ENCODE results near the gene GALNT6.
A peak's percentile ranks its signal among the peaks of the same experiment; 100 is the strongest.

GALNT6 gene, protein sequence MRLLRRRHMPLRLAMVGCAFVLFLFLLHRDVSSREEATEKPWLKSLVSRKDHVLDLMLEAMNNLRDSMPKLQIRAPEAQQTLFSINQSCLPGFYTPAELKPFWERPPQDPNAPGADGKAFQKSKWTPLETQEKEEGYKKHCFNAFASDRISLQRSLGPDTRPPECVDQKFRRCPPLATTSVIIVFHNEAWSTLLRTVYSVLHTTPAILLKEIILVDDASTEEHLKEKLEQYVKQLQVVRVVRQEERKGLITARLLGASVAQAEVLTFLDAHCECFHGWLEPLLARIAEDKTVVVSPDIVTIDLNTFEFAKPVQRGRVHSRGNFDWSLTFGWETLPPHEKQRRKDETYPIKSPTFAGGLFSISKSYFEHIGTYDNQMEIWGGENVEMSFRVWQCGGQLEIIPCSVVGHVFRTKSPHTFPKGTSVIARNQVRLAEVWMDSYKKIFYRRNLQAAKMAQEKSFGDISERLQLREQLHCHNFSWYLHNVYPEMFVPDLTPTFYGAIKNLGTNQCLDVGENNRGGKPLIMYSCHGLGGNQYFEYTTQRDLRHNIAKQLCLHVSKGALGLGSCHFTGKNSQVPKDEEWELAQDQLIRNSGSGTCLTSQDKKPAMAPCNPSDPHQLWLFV

DNA sequence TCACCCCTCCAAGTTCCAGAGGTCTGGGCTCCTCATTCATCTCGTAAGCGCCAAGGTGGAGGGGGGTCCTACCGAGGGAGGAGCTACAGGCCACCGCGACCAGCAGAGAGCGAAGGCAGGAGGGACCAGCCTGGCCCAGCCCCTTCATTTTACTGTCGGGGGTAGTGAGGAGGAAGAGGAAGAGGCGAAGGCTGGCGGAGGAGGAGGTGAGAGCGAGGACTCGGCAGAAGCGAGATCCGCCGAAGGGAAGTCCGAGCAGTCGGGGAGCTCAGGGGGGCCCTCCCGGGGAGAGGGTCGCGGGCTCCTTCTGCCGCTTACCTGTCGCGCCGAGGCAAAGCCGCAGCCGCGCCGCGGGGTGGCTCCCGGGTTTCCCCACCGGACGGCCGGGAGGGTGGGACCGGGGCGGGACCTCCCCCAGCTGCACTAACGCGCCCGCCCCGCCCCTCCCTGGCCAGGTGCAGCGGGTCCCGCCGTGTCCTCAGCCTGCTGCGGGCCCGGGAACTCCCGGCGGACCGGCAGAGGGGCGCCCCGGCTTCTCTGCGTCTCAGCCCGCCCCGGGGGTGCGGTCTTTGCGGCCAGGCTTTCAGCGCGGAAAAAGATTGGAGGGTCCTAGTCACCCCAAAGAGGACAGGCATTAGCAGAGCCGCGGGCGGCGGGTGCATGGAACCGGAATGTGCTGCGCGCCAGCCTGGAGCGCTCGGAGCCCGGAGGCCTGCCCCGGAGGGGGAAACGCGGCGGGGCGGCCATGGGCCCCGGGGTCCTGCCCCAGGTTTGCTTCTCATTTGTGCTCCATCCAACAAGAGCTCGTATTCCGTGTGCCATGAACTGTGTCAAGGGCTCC is at the start of gene GALNT6:
Gene GALNT6 (minus strand): TSS at position 124 of the 841 bp plus-strand sequence. CDS start 11,625 bp downstream, outside the sequence.
- peaks cover 3% of the 10 kb centered on the region for H3K36me3 Mint-ChIP-seq
- CTCF ChIA-PET, result interaction anchor here (0.7 kb wide), 1 partner anchor 29 kb away, joined by 3 read pairs; no protein-coding TSS in a partner anchor
- DNase-seq, result peak; percentile 80
- peak within 1 kb of the TSS; percentile 78 for H3K27ac Mint-ChIP-seq
- peaks cover 79% of the 10 kb centered on the region for H3K4me1 Mint-ChIP-seq
- H3K9me3 Mint-ChIP-seq, result no peaks in the 10 kb centered on the region
- H3K27me3 Mint-ChIP-seq, result peaks cover 17% of the 10 kb centered on the region
- peak within 1 kb of the TSS; percentile 90 for H3K4me3 Mint-ChIP-seq

DNA sequence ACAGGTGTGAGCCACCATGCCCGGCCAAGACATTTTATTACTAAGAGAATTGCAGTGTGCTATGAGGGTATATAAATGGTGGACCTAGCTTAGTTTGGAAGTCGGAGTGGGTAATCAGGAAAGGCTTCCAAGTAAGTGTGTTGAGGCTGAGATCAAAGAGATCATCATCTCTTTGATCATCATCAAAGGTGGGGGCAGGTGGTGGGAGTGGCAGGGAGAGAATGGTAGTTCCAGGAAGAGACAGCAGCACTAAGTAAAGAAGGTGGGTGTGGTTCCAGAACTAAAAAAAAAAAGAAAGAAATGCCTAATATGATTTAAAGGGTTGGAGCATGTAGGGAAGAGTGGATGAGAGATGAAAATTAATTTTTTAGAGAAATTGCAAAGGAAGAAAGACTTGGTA is 48.1 kb upstream of the GALNT6 start:
- peaks cover 4% of the 10 kb centered on the region for H3K27me3 Mint-ChIP-seq
- DNase-seq, result peak; percentile 53
- peak overlapping the region; percentile 78 for H3K27ac Mint-ChIP-seq
- CTCF ChIA-PET, result interaction anchor here (1.7 to 4.0 kb wide), 2 partner anchors 12 to 92 kb away, joined by 5 to 10 read pairs; no protein-coding TSS in a partner anchor
- peaks cover 15% of the 10 kb centered on the region for H3K36me3 Mint-ChIP-seq
- H3K4me1 Mint-ChIP-seq, result peaks cover 53% of the 10 kb centered on the region
- peak overlapping the region; percentile 39 for H3K4me3 Mint-ChIP-seq
- peaks cover 3% of the 10 kb centered on the region for H3K9me3 Mint-ChIP-seq

DNA sequence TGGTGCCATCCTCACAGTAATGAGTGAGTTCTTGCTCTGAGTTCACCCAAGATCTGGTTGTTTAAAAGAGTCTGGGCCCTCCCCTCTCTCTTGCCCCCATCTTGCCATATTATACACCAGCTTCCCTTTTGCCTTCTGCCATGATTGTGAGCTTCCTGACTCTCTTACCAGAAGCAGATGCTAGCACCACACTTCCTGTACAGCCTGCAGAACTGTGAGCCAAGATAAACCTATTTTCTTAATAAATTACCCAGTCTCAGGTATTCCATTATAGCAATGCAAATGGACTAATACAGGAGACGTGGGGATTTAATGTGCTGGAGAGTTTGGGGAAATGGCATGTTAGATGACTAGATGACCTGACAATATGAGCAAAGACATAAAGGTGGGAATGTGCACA is 46.2 kb upstream of the GALNT6 start:
- DNase-seq, result no peak
- Mint-ChIP-seq H3K27ac (peak overlapping the region; percentile 28), H3K4me3 (no peak overlapping the region), H3K4me1 (peaks cover 67% of the 10 kb centered on the region), H3K36me3 (peaks cover 15% of the 10 kb centered on the region), H3K9me3 (peaks cover 3% of the 10 kb centered on the region), H3K27me3 (peaks cover 12% of the 10 kb centered on the region)
- CTCF ChIA-PET, result interaction anchor here (1.1 to 1.3 kb wide), 3 partner anchors 13 to 47 kb away, joined by 3 read pairs; partner anchors contain the start of gene SLC4A8

DNA sequence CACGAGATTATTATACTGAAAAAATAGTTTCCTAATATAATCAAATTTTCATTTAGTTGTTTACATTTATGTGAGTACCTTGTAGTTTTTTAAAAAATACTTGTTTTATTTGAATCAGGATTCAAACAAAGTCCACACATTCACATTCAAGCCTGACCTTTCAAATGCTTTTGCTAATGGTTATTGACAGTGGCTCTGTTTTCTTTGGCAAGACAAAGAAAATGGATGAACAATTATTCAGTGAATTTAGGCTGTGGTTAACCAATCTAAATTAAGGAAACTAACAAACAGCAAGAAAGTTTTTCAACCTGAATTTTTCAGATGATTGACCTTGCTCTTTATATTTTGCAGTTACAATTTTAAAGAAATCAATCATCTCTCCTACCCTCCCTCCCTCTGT is 43.1 kb upstream of the GALNT6 start:
- Mint-ChIP-seq H3K27me3 (peaks cover 24% of the 10 kb centered on the region), H3K4me1 (peaks cover 42% of the 10 kb centered on the region), H3K4me3 (no peak overlapping the region), H3K27ac (no peak overlapping the region), H3K9me3 (no peaks in the 10 kb centered on the region), H3K36me3 (peaks cover 7% of the 10 kb centered on the region)
- no peak for DNase-seq
- CTCF ChIA-PET, result no interaction called here

DNA sequence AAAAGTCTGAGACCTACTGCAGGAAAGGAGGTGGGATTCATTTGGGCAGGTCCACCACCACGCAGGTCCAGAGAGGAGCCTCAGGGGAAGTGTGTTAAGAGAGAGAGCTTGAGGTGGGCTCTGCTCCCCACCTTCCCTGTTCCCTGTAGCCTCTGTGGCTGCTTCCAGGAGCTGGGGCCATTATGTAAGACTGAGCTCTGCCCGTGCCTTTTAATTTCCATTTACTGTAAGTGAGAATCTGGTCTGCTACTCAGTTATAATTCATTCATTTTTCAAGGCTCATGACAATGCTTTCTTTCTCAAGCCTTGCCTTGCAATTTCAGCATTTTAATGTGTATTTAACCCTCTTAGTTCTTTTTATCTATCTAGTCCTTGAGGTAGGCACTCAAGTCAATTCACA is 41.7 kb upstream of the GALNT6 start:
- Mint-ChIP-seq H3K27ac (no peak overlapping the region), H3K4me3 (no peak overlapping the region), H3K27me3 (peaks cover 24% of the 10 kb centered on the region), H3K4me1 (peaks cover 30% of the 10 kb centered on the region), H3K9me3 (no peaks in the 10 kb centered on the region), H3K36me3 (peaks cover 7% of the 10 kb centered on the region)
- DNase-seq, result no peak
- CTCF ChIA-PET, result no interaction called here

DNA sequence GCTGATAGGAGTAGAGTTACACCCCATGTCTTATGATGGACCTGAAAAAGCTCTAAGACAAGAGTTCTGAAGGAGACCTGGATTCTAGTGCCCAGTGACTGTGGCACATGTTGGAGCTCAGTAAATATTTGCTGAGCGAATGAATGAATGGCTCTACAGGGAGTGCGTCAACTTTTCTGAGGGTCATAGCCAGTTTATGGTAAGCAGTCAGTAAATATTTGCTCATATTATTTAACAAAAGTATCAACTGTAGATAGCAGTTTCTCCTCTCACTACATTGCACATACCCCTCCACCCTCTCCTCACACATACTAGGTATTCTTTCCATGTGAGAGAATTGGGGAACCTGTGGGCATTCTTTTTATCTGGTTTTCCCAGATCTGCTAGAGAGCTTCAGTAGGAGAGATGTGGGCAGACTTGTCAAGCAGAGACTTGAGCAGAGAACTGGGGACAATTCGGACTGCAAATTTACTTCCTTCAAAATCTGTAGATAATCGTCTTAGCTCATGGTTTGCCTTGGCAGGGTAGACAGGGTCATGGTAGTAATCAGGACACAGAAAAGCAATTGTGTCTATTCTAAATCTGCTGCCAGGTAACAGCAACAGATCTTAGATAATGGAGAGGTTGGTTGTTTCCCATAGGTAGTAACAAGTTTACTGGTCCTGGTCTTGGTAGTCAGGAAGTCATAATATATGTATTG is 39.1 kb upstream of the GALNT6 start:
- peaks cover 3% of the 10 kb centered on the region for H3K36me3 Mint-ChIP-seq
- peaks cover 27% of the 10 kb centered on the region for H3K27me3 Mint-ChIP-seq
- H3K9me3 Mint-ChIP-seq, result no peaks in the 10 kb centered on the region
- no peak overlapping the region for H3K4me3 Mint-ChIP-seq
- H3K4me1 Mint-ChIP-seq, result peaks cover 43% of the 10 kb centered on the region
- H3K27ac Mint-ChIP-seq, result no peak overlapping the region
- no peak for DNase-seq
- CTCF ChIA-PET, result interaction anchor here (0.6 to 13.9 kb wide), 5 partner anchors 9 to 394 kb away, joined by 3 to 199 read pairs (median 4); no protein-coding TSS in a partner anchor

DNA sequence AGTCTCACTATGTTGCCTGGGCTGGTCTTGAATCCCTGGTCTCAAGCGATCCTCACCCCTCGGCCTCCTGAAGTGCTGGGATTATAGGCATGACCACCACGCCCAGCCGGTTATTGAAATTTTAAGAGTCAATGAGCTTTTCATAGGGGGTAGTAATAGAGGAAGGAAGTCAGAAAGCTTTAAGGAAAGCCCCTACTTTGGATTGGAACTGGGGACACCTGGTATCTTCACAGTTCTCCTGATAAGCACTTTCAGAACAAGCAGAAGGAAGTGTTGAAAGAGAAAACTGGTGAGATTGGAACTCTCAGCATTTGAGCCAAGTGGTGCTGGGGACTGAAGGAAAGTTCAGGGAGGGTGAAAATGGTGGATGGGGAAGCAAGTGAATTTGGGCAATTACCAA is 38.5 kb upstream of the GALNT6 start:
- Mint-ChIP-seq H3K4me3 (no peak overlapping the region), H3K27ac (no peak overlapping the region), H3K36me3 (peaks cover 3% of the 10 kb centered on the region), H3K4me1 (peaks cover 45% of the 10 kb centered on the region), H3K27me3 (peaks cover 33% of the 10 kb centered on the region), H3K9me3 (no peaks in the 10 kb centered on the region)
- DNase-seq, result no peak
- CTCF ChIA-PET, result interaction anchor here (0.6 to 13.9 kb wide), 4 partner anchors 10 to 395 kb away, joined by 3 to 199 read pairs (median 4); no protein-coding TSS in a partner anchor

DNA sequence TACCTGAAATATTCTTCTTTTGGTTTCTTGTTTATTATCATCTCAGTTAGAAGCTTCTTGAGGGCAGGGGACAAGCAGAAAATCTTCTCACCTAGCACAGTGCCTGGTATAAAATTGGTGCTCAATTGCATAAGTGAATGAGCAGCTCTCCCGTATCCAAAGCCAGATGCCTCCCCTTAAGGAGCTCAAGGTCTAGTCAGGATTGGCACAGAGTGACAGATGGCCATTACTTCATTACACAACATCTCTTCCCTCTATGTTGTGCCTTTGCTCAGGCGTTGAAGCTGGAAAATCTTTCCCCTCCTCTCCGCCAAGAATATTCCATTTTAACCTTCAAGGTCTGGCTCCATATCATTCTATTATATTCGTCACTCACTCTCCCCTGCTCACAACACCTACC is 37.0 kb upstream of the GALNT6 start:
- Mint-ChIP-seq H3K27me3 (peaks cover 37% of the 10 kb centered on the region), H3K36me3 (peaks cover 3% of the 10 kb centered on the region), H3K9me3 (no peaks in the 10 kb centered on the region), H3K4me1 (peaks cover 44% of the 10 kb centered on the region), H3K4me3 (no peak overlapping the region), H3K27ac (no peak overlapping the region)
- CTCF ChIA-PET, result interaction anchor here (1.4 to 13.9 kb wide), 3 partner anchors 11 to 104 kb away, joined by 3 to 199 read pairs (median 4); no protein-coding TSS in a partner anchor
- no peak for DNase-seq

DNA sequence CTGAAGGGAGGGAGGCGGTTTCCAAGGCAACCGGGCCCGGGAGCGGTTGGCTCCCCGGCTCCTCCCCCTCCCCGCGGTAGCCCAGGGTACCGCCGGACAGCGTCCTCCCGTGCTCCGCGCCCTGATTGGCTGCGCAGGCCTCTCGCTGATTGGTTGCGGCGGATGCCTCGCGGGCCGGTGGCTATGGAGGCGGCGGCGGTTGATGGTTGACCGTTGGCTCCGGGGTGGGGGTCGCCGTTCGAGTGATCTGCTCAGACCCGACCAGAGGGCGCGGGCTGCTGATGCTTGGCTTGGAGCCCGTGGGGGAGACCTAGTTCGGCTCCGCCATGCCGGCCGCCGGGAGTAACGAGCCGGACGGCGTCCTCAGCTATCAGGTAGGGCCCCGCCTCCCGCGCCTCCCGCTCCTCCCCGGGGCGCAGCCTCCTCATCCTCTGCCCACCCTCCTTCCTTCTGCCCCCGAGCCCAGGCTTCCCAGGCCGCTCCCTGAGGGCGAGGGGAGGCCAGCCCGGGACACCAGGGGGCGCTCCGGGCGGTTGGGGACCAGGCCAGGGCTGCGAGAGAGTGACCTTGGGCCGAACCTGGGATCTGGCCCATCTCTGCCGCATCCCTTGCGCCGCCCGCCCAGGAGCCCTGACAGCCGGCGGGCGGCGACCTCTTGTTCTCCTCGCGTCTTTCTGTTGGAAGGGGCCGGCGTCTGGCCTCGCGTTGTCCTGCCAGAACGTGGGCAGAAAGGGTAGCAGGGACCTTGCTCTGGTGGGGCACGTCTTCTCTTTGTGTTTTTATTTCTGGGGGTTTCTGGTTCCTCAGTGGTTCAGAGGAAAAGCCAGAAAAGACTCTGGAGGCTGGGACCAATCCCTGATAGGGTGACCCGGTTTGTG is 33.7 kb upstream of the GALNT6 start, which contains the start of gene SLC4A8:
Gene SLC4A8 (plus strand): TSS at position 170 of the 878 bp plus-strand sequence. CDS start 157 bp downstream, at position 327.
- Mint-ChIP-seq H3K36me3 (no peaks in the 10 kb centered on the region), H3K4me3 (peak within 1 kb of the TSS; percentile 80), H3K27me3 (peaks cover 32% of the 10 kb centered on the region), H3K4me1 (peaks cover 42% of the 10 kb centered on the region), H3K9me3 (no peaks in the 10 kb centered on the region), H3K27ac (peak within 1 kb of the TSS; percentile 55)
- DNase-seq, result peak; percentile 89
- CTCF ChIA-PET, result interaction anchor here (0.7 to 13.9 kb wide), 10 partner anchors 12 to 450 kb away, joined by 3 to 199 read pairs (median 4); no protein-coding TSS in a partner anchor

DNA sequence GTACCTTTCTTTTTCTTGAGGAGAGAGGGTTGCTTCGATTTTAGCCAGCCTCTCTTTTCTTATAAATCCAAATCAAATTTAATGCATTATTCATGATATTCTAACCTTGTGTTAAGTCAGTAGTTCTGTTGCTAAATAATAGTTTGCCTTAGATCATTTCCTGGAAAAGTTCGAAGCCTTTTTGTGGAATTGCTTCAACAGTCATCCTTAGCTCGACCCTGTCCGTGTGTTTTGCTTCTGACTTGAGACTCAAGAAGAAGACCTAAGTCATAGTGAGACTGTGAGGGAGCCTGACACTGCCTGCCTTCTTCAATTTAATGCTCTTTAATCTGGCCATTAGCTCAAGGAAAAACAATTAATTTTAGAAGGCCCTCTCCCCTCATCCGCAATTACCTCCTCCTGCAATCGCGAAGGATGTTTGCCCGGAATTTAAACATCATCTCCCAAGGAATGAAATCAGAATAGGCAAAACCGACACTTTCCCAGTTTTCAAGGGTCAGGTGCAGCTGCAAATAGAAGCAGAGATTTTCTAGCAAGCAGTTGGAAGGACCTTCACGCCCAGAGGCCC is 33.0 kb upstream of the GALNT6 start:
- no peak overlapping the region for H3K27ac Mint-ChIP-seq

DNA sequence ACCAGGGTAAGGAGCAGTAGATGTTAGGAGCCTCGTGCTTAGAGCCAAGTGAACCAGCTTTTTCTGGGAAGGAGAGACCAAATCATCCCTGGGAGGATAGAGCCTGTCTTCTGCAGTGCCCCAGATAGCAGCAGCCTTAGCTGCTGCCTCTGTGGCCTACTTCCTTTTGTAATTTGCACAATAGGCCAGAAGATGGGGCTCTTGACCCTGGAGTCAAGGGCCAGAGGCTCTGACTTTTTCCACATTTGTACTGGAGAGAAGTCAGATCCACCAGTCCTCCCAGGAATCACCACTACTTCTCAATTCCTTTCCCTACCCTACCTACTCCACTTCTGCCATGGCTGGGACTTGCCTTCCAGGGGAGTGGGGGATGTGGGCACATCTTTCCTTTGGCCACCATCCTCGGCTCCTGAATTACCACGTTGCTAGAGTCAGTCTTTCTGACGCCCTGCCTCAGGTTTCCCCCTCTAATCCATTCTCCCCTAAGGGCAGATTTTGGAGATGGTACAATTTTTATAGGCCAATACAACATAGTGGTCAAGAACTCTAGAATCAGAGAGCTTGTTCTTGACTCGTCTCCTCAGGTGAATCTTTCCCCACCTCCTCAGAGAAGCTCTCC is 30.2 kb upstream of the GALNT6 start:
- no peak overlapping the region for H3K27ac Mint-ChIP-seq
- H3K4me3 Mint-ChIP-seq, result no peak overlapping the region
- H3K9me3 Mint-ChIP-seq, result no peaks in the 10 kb centered on the region
- DNase-seq, result peak; percentile 65
- H3K36me3 Mint-ChIP-seq, result no peaks in the 10 kb centered on the region
- peaks cover 43% of the 10 kb centered on the region for H3K27me3 Mint-ChIP-seq
- CTCF ChIA-PET, result interaction anchor here (0.5 to 13.9 kb wide), 28 partner anchors 10 to 501 kb away, joined by 3 to 199 read pairs (median 4); no protein-coding TSS in a partner anchor
- H3K4me1 Mint-ChIP-seq, result peaks cover 32% of the 10 kb centered on the region

More for the DNA sequence above, 33.0 kb upstream of the GALNT6 start:
- H3K4me1 Mint-ChIP-seq, result peaks cover 44% of the 10 kb centered on the region
- peak overlapping the region; percentile 80 for H3K4me3 Mint-ChIP-seq
- peaks cover 34% of the 10 kb centered on the region for H3K27me3 Mint-ChIP-seq
- DNase-seq, result no peak
- H3K9me3 Mint-ChIP-seq, result no peaks in the 10 kb centered on the region
- CTCF ChIA-PET, result interaction anchor here (0.7 to 13.9 kb wide), 10 partner anchors 12 to 451 kb away, joined by 3 to 199 read pairs (median 4); no protein-coding TSS in a partner anchor
- H3K36me3 Mint-ChIP-seq, result no peaks in the 10 kb centered on the region
